PC-9 (cell line): ENCODE results near the gene FAM151A.

ENCODE experiments used
- EZH2 ChIP-seq: fragments of 200-600 bp; sonication (generic); IDR thresholded peaks from 2 replicates; pipeline ENCODE4 v1.8.0; 2017; ENCODE audit warnings: antibody characterized with exemption, low read depth
- TF ChIP-seq, protein P1 (sequence below): fragments of 200-600 bp; sonication (generic); conservative IDR thresholded peaks from 2 replicates; pipeline ENCODE4 v1.6.1; 2017; ENCODE audit warnings: mixed run types, antibody characterized with exemption, mild to moderate bottlenecking, moderate library complexity

DNA sequence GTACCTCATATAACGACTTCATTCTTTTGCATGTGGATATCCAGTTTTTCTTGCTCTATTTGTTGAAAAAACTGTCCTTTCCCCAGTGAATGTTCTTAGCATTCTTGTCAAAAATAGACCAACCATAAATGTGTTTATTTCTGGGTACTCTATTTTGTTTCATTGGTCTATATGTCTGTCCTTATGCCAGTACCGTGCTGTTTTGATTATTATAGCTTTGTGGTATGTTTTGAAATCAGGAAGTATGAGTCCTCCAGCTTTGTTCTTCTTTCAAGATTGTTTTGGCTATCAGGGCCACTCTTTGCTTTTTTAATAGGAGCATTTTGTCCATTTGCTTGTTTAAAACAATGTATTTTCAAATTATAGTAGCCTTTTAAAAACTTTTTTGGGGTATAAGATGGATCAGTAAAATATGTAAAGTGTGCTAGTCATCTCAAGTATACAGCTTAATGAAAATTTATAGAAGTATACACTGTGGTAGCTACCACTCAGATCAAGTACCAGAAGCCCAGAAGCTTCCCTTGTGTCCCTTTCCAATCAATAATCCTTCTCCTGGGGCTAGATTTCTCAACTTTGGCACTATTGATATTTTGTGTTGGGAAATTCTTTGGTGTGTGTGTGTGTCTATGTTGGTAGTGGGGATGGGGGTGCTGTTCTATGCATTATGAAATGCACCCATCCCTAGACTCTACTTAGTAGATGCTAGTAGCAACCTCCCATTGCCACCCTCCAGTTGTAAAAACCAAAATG is 35.0 kb upstream of the FAM151A start:
- TF ChIP-seq, protein P1, sequence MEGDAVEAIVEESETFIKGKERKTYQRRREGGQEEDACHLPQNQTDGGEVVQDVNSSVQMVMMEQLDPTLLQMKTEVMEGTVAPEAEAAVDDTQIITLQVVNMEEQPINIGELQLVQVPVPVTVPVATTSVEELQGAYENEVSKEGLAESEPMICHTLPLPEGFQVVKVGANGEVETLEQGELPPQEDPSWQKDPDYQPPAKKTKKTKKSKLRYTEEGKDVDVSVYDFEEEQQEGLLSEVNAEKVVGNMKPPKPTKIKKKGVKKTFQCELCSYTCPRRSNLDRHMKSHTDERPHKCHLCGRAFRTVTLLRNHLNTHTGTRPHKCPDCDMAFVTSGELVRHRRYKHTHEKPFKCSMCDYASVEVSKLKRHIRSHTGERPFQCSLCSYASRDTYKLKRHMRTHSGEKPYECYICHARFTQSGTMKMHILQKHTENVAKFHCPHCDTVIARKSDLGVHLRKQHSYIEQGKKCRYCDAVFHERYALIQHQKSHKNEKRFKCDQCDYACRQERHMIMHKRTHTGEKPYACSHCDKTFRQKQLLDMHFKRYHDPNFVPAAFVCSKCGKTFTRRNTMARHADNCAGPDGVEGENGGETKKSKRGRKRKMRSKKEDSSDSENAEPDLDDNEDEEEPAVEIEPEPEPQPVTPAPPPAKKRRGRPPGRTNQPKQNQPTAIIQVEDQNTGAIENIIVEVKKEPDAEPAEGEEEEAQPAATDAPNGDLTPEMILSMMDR, result no peak
- TF ChIP-seq EZH2, result no peak
